ENCODE measurements around the gene ABHD15. TPM values are rescaled to one million over a fixed set of nuclear protein-coding genes. Genes with fewer than 3 reads are reported as not detected.

Gene ABHD15
- total RNA-seq, 1 experiment from 2014 or later, result 8.2 TPM

DNA sequence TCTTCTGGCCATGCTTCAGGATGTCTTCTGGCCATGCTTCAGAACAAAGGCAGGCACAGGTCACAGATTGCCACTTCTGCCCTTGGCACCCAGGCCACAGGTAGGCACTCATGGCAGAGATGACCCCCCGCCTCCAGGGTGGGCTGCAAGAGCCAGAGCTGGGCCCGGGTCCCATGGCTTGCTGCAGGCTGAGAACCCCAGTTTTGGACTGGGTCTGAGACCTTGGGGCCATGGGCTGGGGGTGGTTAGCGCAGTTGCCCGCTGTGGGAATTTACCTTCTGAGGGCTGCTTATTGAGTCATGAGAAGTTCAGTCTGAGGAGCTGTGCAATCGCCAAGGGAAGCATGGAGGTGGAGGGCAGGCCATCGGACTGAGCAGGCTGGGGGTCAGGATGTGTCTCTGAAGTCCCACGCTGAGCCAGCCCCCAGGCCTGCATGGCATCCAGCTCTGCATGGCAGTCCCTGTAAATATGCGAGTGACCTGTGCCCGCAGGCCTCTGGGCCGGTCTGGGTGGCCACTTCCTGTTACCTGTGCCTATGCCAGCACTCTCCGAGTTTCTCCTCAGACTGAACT, 27.8 kb upstream of the ABHD15 start:
- 0 out of 2 replicates have a peak overlapping the region, but pooled peaks have one; percentile 94 for H3K27ac ChIP-seq (ENCODE audit: low read depth, low read length)

DNA sequence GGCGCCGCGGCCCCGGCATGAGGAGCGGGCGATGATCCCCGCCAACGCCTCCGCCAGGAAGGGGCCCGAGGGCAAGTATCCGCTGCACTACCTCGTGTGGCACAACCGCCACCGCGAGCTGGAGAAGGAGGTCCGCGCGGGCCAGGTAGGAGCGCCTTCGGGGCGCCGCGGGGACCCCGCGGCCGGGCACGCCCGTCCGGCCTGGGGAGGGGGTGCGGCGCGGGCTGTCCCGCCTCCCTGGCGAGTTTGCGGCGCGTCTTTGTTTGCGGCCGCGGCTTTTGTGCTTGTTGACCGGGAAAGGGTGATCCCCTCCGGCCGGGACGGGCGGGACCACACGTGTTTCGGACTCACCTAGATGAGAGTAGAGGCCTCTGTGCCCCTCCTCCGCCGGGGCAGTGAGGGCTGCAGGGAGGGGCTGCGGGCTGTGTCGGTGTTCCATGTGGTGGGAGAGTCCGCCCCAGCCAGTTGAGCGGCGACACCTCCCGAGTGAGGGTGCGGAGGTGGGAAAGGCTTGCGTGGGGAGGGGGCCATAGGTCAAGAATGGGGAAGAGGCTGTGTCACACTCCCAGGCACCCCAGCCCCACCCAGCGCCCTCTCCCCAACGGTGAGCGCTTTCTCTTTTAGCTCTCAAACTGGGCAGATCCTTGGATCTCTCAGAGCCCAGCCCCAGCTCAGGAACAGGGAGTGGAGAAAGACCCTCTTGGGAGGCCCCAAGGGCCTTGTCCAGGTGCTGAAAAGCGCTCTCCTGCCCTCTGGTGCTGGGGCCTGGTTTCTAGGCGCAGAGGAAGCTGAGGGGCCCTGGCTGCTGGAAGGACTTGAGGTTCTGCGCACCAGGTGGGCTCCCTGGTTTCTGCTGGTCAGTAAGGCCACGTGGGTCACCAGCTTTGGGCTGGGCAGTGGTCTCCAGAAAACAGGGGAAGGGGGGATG, 27.0 kb upstream of the ABHD15 start:
- Histone ChIP-seq H3K79me2 (ENCODE audit: insufficient read depth, low read length) (peaks cover 39% of the 10 kb centered on the region), H2AFZ (ENCODE audit: low read depth, low read length, poor library complexity, severe bottlenecking) (no peak overlapping the region), H4K20me1 (ENCODE audit: insufficient read depth) (no peaks in the 10 kb centered on the region), H3K4me1 (ENCODE audit: control insufficient read depth in 1 of 2, insufficient read depth in 2 of 2, low read length in 2 of 2) (peaks cover 28 to 57% of the 10 kb centered on the region in 2 experiments), H3K36me3 (ENCODE audit: control insufficient read depth in 1 of 2, insufficient read depth in 2 of 2, low read length in 2 of 2) (no peaks in the 10 kb centered on the region), H3K9me2 (ENCODE audit: insufficient read depth) (no peaks in the 10 kb centered on the region), H3K27ac (ENCODE audit: low read depth, low read length) (peak overlapping the region; percentile 94), H3K9ac (ENCODE audit: low read length) (peak overlapping the region; percentile 72), H3K27me3 (ENCODE audit: insufficient read depth, low read length) (no peaks in the 10 kb centered on the region), H3K4me3 (replicated peaks in 1 of 2; ENCODE audit: low read depth in 1 of 2, low read length in 2 of 2) (peak overlapping the region; percentile 68 to 74), H3K9me3 (ENCODE audit: control insufficient read depth in 1 of 2, insufficient read depth in 1 of 2, low read depth in 1 of 2, low read length in 2 of 2) (no peaks in the 10 kb centered on the region), H3K4me2 (ENCODE audit: low read length) (peak overlapping the region; percentile 82)
- CTCF ChIA-PET, result interaction anchor here (1.0 to 3.4 kb wide), 9 partner anchors 14 to 502 kb away, joined by 3 to 57 read pairs (median 16); partner anchors contain the start of genes ABHD15 and TP53I13
- POLR2A ChIA-PET, result no interaction called here
- intact Hi-C loops (cut with micrococcal nuclease), result loop anchor here (10.0 kb wide), 1 partner anchor 449 kb away; no protein-coding TSS in a partner anchor
- no TSS peak for BruUV-seq (replicated peaks)
- TF ChIP-seq, protein P1, sequence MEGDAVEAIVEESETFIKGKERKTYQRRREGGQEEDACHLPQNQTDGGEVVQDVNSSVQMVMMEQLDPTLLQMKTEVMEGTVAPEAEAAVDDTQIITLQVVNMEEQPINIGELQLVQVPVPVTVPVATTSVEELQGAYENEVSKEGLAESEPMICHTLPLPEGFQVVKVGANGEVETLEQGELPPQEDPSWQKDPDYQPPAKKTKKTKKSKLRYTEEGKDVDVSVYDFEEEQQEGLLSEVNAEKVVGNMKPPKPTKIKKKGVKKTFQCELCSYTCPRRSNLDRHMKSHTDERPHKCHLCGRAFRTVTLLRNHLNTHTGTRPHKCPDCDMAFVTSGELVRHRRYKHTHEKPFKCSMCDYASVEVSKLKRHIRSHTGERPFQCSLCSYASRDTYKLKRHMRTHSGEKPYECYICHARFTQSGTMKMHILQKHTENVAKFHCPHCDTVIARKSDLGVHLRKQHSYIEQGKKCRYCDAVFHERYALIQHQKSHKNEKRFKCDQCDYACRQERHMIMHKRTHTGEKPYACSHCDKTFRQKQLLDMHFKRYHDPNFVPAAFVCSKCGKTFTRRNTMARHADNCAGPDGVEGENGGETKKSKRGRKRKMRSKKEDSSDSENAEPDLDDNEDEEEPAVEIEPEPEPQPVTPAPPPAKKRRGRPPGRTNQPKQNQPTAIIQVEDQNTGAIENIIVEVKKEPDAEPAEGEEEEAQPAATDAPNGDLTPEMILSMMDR (IDR thresholded peaks at IDR 0.05 in 2 of 3, conservative IDR thresholded peaks at IDR 0.05 in 1 of 3; ENCODE audit: borderline replicate concordance in 1 of 3, insufficient read depth in 1 of 3, low read depth in 2 of 3, low read length in 2 of 3), result peak in 2 of 3 experiments; percentile 31 to 35; a peak in 2 of 6 replicates
- TF ChIP-seq ZFX (IDR thresholded peaks at IDR 0.05), result peak; percentile 23; the same call in 1 of the 2 replicates
- no peak for TF ChIP-seq SRF (IDR thresholded peaks at IDR 0.05; ENCODE audit: low read depth)
- TF ChIP-seq RAD21 (IDR thresholded peaks at IDR 0.05; ENCODE audit: low read depth), result peak; percentile 48
- TF ChIP-seq, protein P2, sequence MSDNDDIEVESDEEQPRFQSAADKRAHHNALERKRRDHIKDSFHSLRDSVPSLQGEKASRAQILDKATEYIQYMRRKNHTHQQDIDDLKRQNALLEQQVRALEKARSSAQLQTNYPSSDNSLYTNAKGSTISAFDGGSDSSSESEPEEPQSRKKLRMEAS (IDR thresholded peaks at IDR 0.05), result peak; percentile 37; the same call in 1 of the 2 replicates
- TF ChIP-seq CEBPB (IDR thresholded peaks at IDR 0.05; ENCODE audit: low read depth), result no peak
- TF ChIP-seq SIN3A (IDR thresholded peaks at IDR 0.05; ENCODE audit: low read depth), result peak; percentile 94; the same call in 1 of the 2 replicates
- ATAC-seq (no peak), DNase-seq (ENCODE audit: low read depth, low spot score) (no peak)
- RAD21 ChIA-PET (ENCODE audit: low non-redundant PET in 1 of 2, low total read pairs in 2 of 2, uncharacterized antibody in 2 of 2, unreplicated experiment in 2 of 2), result interaction anchor here in 1 of 2 experiments (0.6 kb wide), 1 partner anchor 8 kb away, joined by 3 read pairs; no protein-coding TSS in a partner anchor

More for the DNA sequence above, 27.8 kb upstream of the ABHD15 start:
- DNase-seq (ENCODE audit: low read depth, low spot score) (no peak), ATAC-seq (no peak)
- Histone ChIP-seq H3K9me2 (ENCODE audit: insufficient read depth) (no peaks in the 10 kb centered on the region), H3K79me2 (ENCODE audit: insufficient read depth, low read length) (peaks cover 44% of the 10 kb centered on the region), H3K4me1 (ENCODE audit: control insufficient read depth in 1 of 2, insufficient read depth in 2 of 2, low read length in 2 of 2) (peaks cover 28 to 57% of the 10 kb centered on the region in 2 experiments), H2AFZ (ENCODE audit: low read depth, low read length, poor library complexity, severe bottlenecking) (no peak overlapping the region), H3K27me3 (ENCODE audit: insufficient read depth, low read length) (no peaks in the 10 kb centered on the region), H3K9ac (ENCODE audit: low read length) (peak overlapping the region; percentile 72), H3K9me3 (ENCODE audit: control insufficient read depth in 1 of 2, insufficient read depth in 1 of 2, low read depth in 1 of 2, low read length in 2 of 2) (no peaks in the 10 kb centered on the region), H4K20me1 (ENCODE audit: insufficient read depth) (no peaks in the 10 kb centered on the region), H3K4me2 (ENCODE audit: low read length) (peak overlapping the region; percentile 82), H3K36me3 (ENCODE audit: control insufficient read depth in 1 of 2, insufficient read depth in 2 of 2, low read length in 2 of 2) (no peaks in the 10 kb centered on the region), H3K4me3 (replicated peaks in 1 of 2; ENCODE audit: low read depth in 1 of 2, low read length in 2 of 2) (peak overlapping the region; percentile 68 to 74)
- ChIA-PET CTCF (interaction anchor here (1.4 kb wide), 1 partner anchor 23 kb away, joined by 7 read pairs; no protein-coding TSS in a partner anchor), RAD21 (ENCODE audit: low non-redundant PET in 1 of 2, low total read pairs in 2 of 2, uncharacterized antibody in 2 of 2, unreplicated experiment in 2 of 2) (interaction anchor here in 1 of 2 experiments (0.6 kb wide), 1 partner anchor 9 kb away, joined by 3 read pairs; no protein-coding TSS in a partner anchor), POLR2A (no interaction called here)
- no TSS peak for BruUV-seq (replicated peaks)
- TF ChIP-seq ZNF274 (IDR thresholded peaks at IDR 0.05; ENCODE audit: low read depth, low read length) (no peak), SRF (IDR thresholded peaks at IDR 0.05; ENCODE audit: low read depth) (no peak), YY1 (IDR thresholded peaks at IDR 0.05; ENCODE audit: extremely low read depth, insufficient replicate concordance, low read depth, low read length) (no peak), EZH2 (IDR thresholded peaks at IDR 0.05) (no peak), ELF1 (IDR thresholded peaks at IDR 0.05; ENCODE audit: borderline replicate concordance, low read depth) (no peak)
- TF ChIP-seq, protein P2 (IDR thresholded peaks at IDR 0.05), result no peak
- intact Hi-C loops (cut with micrococcal nuclease), result loop anchor here (10.0 kb wide), 1 partner anchor 450 kb away; no protein-coding TSS in a partner anchor

Measured in HCT116 (cell line).